SKM-1 treated with dmso at 0.1 percent for 144 hours (cell line): ENCODE measurements around the gene MED15.
"Not testable (repeated sequence)": the region's sequence is repeated elsewhere in the genome, so short reads cannot be mapped to it uniquely, and the experiment has no call there.

Experiments
- DNase-seq: peaks from one replicate; lab custom pipeline; 2025; ENCODE audit not compliant: unreplicated experiment; lab: John Stamatoyannopoulos, UW

MED15 gene

GRCh38 chr22:20483771-20484170, 23.6 kb upstream of the MED15 start:
- no peak for DNase-seq

- DNase-seq: no peak
Observed at GRCh38 chr22:20484948-20485683, 22.3 kb upstream of the MED15 start.

GRCh38 chr22:20486229-20486628, 21.2 kb upstream of the MED15 start:
- no peak for DNase-seq

- no peak for DNase-seq
Observed at GRCh38 chr22:20487715-20488114, 19.7 kb upstream of the MED15 start.

- no peak for DNase-seq
Observed at GRCh38 chr22:20488946-20489345, 18.5 kb upstream of the MED15 start.

- DNase-seq: no peak
Observed at GRCh38 chr22:20490183-20490940, 17.0 kb upstream of the MED15 start.

GRCh38 chr22:20490941-20491307, 16.5 kb upstream of the MED15 start:
- DNase-seq: no peak

- no peak for DNase-seq
Observed at GRCh38 chr22:20491346-20491745, 16.1 kb upstream of the MED15 start.

GRCh38 chr22:20494978-20495860, 12.2 kb upstream of the MED15 start, which contains the start of gene KLHL22:
Gene KLHL22, minus strand, starts transcription at chr22:20495795. Its CDS starts 6,584 bp downstream, at chr22:20489211.
- peak; percentile 31 for DNase-seq

- peak; percentile 100 for DNase-seq
Observed at GRCh38 chr22:20495861-20496681, 11.3 kb upstream of the MED15 start.

- DNase-seq: no peak
Observed at GRCh38 chr22:20497426-20497825, 10.0 kb upstream of the MED15 start.

GRCh38 chr22:20498913-20499312, 8.5 kb upstream of the MED15 start:
- DNase-seq: no peak

- no peak for DNase-seq
Observed at GRCh38 chr22:20499769-20500168, 7.6 kb upstream of the MED15 start.

GRCh38 chr22:20503816-20504215, 3.6 kb upstream of the MED15 start:
- no peak for DNase-seq

- not testable (repeated sequence) for DNase-seq
Observed at GRCh38 chr22:20504293-20504922, 3.0 kb upstream of the MED15 start.

GRCh38 chr22:20506543-20507252, 712 bp upstream of the MED15 start:
- DNase-seq: no peak

- not testable (repeated sequence) for DNase-seq
Observed at GRCh38 chr22:20508067-20508755, 801 bp downstream of the MED15 start.

GRCh38 chr22:20508815-20509271, 1.4 kb downstream of the MED15 start:
- no peak for DNase-seq
